Keratinocyte (primary cell): Measurements from ENCODE around the gene ELP5.

Experiments used
- EZH2 ChIP-seq: IDR thresholded peaks from one replicate; pipeline ENCODE4 v1.6.1; 2012; ENCODE audit warnings: inconsistent platforms, mild to moderate bottlenecking, low read length, moderate library complexity
- TF ChIP-seq, protein P1 (sequence below), 3 experiments: IDR thresholded peaks in 1 of 3; conservative IDR thresholded peaks in 1 of 3; optimal IDR thresholded peaks in 1 of 3; 2 replicates in 2 of 3; 3 replicates in 1 of 3; pipeline versions ENCODE3 to v1.5.1; 2011; ENCODE audit warnings: low read length in 3 of 3, mild to moderate bottlenecking in 3 of 3, moderate library complexity in 2 of 3, control low read depth in 1 of 3, inconsistent platforms in 1 of 3; ENCODE audit not compliant: insufficient read depth in 2 of 3; ENCODE audit errors: extremely low read depth in 1 of 3

DNA sequence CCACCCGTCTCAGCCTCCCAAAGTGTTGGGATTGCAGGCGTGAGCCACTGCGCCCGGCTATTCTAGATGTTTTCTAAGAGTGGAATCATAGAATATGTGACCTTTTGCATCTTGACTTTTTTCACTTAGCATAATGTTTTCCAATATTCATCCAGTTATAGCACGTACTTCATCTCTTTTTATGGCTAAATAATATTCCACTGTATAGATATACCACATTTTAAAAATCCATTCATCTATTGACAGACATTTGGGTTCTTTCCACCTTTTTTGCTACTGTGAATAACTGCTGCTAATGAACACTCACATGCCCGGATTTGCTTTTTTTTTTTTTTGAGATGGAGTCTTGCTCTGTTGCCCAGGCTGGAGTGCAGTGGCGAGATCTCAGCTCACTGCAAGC, 52.2 kb downstream of the ELP5 start:
- TF ChIP-seq, protein P1, sequence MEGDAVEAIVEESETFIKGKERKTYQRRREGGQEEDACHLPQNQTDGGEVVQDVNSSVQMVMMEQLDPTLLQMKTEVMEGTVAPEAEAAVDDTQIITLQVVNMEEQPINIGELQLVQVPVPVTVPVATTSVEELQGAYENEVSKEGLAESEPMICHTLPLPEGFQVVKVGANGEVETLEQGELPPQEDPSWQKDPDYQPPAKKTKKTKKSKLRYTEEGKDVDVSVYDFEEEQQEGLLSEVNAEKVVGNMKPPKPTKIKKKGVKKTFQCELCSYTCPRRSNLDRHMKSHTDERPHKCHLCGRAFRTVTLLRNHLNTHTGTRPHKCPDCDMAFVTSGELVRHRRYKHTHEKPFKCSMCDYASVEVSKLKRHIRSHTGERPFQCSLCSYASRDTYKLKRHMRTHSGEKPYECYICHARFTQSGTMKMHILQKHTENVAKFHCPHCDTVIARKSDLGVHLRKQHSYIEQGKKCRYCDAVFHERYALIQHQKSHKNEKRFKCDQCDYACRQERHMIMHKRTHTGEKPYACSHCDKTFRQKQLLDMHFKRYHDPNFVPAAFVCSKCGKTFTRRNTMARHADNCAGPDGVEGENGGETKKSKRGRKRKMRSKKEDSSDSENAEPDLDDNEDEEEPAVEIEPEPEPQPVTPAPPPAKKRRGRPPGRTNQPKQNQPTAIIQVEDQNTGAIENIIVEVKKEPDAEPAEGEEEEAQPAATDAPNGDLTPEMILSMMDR (optimal IDR thresholded peaks at IDR 0.05 in 1 of 3, IDR thresholded peaks at IDR 0.05 in 1 of 3, conservative IDR thresholded peaks at IDR 0.05 in 1 of 3; ENCODE audit: extremely low read depth in 1 of 3, insufficient read depth in 2 of 3, low read length in 3 of 3), result no peak
- TF ChIP-seq EZH2, result no peak
